CD4-positive, alpha-beta memory T cell (primary cell): ENCODE measurements around the gene RAMP1. TPM values are rescaled to one million over a fixed set of nuclear protein-coding genes. Genes with fewer than 3 reads are reported as not detected.
A peak's percentile ranks its signal among the peaks of the same experiment; 100 is the strongest.
"Not testable (repeated sequence)": the region's sequence is repeated elsewhere in the genome, so short reads cannot be mapped to it uniquely, and the experiment has no call there.

Source experiments
- CTCF ChIA-PET: fragments of 350-600 bp; sonication (Branson Sonifier 250); formaldehyde crosslinking; loops from one replicate; lab custom pipeline; 2021; ENCODE audit warnings: inconsistent platforms; ENCODE audit not compliant: partially characterized antibody; lab: Charles Lee
- POLR2A ChIA-PET: fragments of 350-600 bp; sonication (Branson Sonifier 250); formaldehyde crosslinking; loops from one replicate; lab custom pipeline; 2021; ENCODE audit not compliant: partially characterized antibody; lab: Charles Lee
- DNase-seq, 5 donors: peaks; one replicate each; pipeline versions ENCODE4 v3.0.0 to v3.0.0-alpha.2; 2020 to 2022; ENCODE audit warnings: mixed read lengths in 1 of 5
- H3K27ac ChIP-seq: one replicate; pipeline ENCODE4 v1.7.0; 2013; ENCODE audit warnings: low read depth, low read length
- H3K27me3 ChIP-seq: 2 replicates; pipeline ENCODE4 v1.7.0; 2013; ENCODE audit warnings: mild to moderate bottlenecking, low read length, moderate library complexity; ENCODE audit not compliant: insufficient read depth
- H3K36me3 ChIP-seq: 2 replicates; pipeline ENCODE4 v1.7.0; 2013; ENCODE audit warnings: mild to moderate bottlenecking, low read length, moderate library complexity; ENCODE audit not compliant: insufficient read depth
- H3K4me1 ChIP-seq: 2 replicates; pipeline ENCODE4 v1.7.0; 2013; ENCODE audit warnings: mild to moderate bottlenecking, low read length, moderate library complexity; ENCODE audit not compliant: insufficient read depth
- H3K4me3 ChIP-seq, 2 donors: one replicate each; pipeline ENCODE4 v1.7.0; 2013; ENCODE audit warnings: low read length in 2 of 2, mild to moderate bottlenecking in 1 of 2
- H3K9me3 ChIP-seq, 2 donors: one replicate each; pipeline ENCODE4 v1.7.0; 2013; ENCODE audit warnings: low read length in 2 of 2, control low read depth in 1 of 2; ENCODE audit not compliant: control insufficient read depth in 1 of 2
- H3K27ac Mint-ChIP-seq, 7 donors: one replicate each; pipeline ENCODE4 v1.8.0; 2020 to 2021; ENCODE audit warnings: mixed read lengths in 7 of 7, mild to moderate bottlenecking in 6 of 7, inconsistent platforms in 3 of 7, moderate library complexity in 3 of 7
- H3K27me3 Mint-ChIP-seq, 2 donors: one replicate each; pipeline ENCODE4 v1.8.0; 2020 to 2021; ENCODE audit warnings: mixed read lengths in 2 of 2
- H3K36me3 Mint-ChIP-seq, 2 donors: one replicate each; pipeline ENCODE4 v1.8.0; 2020 to 2021; ENCODE audit warnings: mixed read lengths in 2 of 2, inconsistent platforms in 1 of 2, mild to moderate bottlenecking in 1 of 2
- H3K4me1 Mint-ChIP-seq, 4 donors: one replicate each; pipeline ENCODE4 v1.8.0; 2020 to 2021; ENCODE audit warnings: mixed read lengths in 4 of 4, mild to moderate bottlenecking in 1 of 4
- H3K4me3 Mint-ChIP-seq, 8 donors: one replicate each; pipeline ENCODE4 v1.8.0; 2020 to 2021; ENCODE audit warnings: mixed read lengths in 8 of 8, mild to moderate bottlenecking in 7 of 8, moderate library complexity in 6 of 8, inconsistent platforms in 3 of 8
- H3K9me3 Mint-ChIP-seq, 8 donors: one replicate each; pipeline ENCODE4 v1.8.0; 2020 to 2021; ENCODE audit warnings: mixed read lengths in 8 of 8, mild to moderate bottlenecking in 5 of 8, inconsistent platforms in 3 of 8, moderate library complexity in 1 of 8
- intact Hi-C: fragments of 100-400 bp; cut with micrococcal nuclease; formaldehyde crosslinking; loops from one replicate; pipeline ENCODE4 v1.15.1; 2023
- polyA plus RNA-seq, 2 donors: library from polyadenylated mRNA; unstranded; fragments of 300-500 nt; fragmentation: Illumina TruSeq; gene quantifications; one replicate each; pipeline ENCODE4 v1.2.3, GENCODE V29; 2021
- total RNA-seq, 2 experiments: library from RNA; stranded (reverse); gene quantifications; one replicate each; pipeline ENCODE4 v1.2.3, GENCODE V29; 2021

Gene RAMP1
- total and polyA plus RNA-seq, 4 experiments from 2014 or later, result 1.3 to 10.8 TPM; not detected in 2

GRCh38 chr2:237867465-237867864 is 8.0 kb downstream of the RAMP1 start:
- Mint-ChIP-seq H3K4me3 (no peak overlapping the region), H3K4me1 (peaks cover 7 to 14% (median 11%) of the 10 kb centered on the region in 4 donors), H3K36me3 (no peaks in the 10 kb centered on the region), H3K27me3 (peaks cover 13 to 19% of the 10 kb centered on the region in 2 donors), H3K9me3 (no peaks in the 10 kb centered on the region), H3K27ac (no peak overlapping the region)
- no peak overlapping the region for H3K27ac ChIP-seq
- no peak for DNase-seq
- H3K9me3 ChIP-seq, result no peaks in the 10 kb centered on the region
- POLR2A ChIA-PET, result no interaction called here
- H3K36me3 ChIP-seq, result no peaks in the 10 kb centered on the region
- intact Hi-C loops, result no loop called here
- no peak overlapping the region for H3K4me3 ChIP-seq
- no peaks in the 10 kb centered on the region for H3K4me1 ChIP-seq
- CTCF ChIA-PET, result interaction anchor here (0.6 kb wide), 1 partner anchor 457 kb away, joined by 3 read pairs; no protein-coding TSS in a partner anchor
- no peaks in the 10 kb centered on the region for H3K27me3 ChIP-seq

GRCh38 chr2:237868074-237868473 is 8.7 kb downstream of the RAMP1 start:
- H3K27me3 ChIP-seq, POLR2A ChIA-PET, H3K36me3 Mint-ChIP-seq, H3K27ac ChIP-seq, H3K4me3 Mint-ChIP-seq, H3K36me3 ChIP-seq, intact Hi-C loops, DNase-seq, CTCF ChIA-PET, H3K4me1 ChIP-seq, H3K9me3 Mint-ChIP-seq, H3K4me3 ChIP-seq, H3K9me3 ChIP-seq: not testable (repeated sequence)
- H3K4me1 Mint-ChIP-seq, result peaks cover 7 to 14% (median 11%) of the 10 kb centered on the region in 4 donors
- H3K27me3 Mint-ChIP-seq, result peaks cover 9 to 19% of the 10 kb centered on the region in 2 donors
- H3K27ac Mint-ChIP-seq, result peak overlapping the region in 1 of 7 donors; percentile 53

- no peaks in the 10 kb centered on the region for H3K4me1 ChIP-seq
- Mint-ChIP-seq H3K36me3 (no peaks in the 10 kb centered on the region), H3K4me3 (peak overlapping the region in 5 of 8 donors; percentile 6 to 79 (median 47)), H3K4me1 (peaks cover 7 to 20% (median 12%) of the 10 kb centered on the region in 4 donors), H3K9me3 (no peaks in the 10 kb centered on the region), H3K27me3 (peaks cover 9 to 21% of the 10 kb centered on the region in 2 donors), H3K27ac (peak overlapping the region in 1 of 7 donors; percentile 62)
- no peak for DNase-seq
- no peaks in the 10 kb centered on the region for H3K27me3 ChIP-seq
- H3K9me3 ChIP-seq, result no peaks in the 10 kb centered on the region
- no peaks in the 10 kb centered on the region for H3K36me3 ChIP-seq
- ChIA-PET CTCF (no interaction called here), POLR2A (no interaction called here)
- intact Hi-C loops, result no loop called here
- no peak overlapping the region for H3K4me3 ChIP-seq
- no peak overlapping the region for H3K27ac ChIP-seq
Observed at GRCh38 chr2:237868631-237869342, 9.4 kb downstream of the RAMP1 start.

- Histone ChIP-seq H3K27ac (no peak overlapping the region), H3K36me3 (no peaks in the 10 kb centered on the region), H3K9me3 (no peaks in the 10 kb centered on the region), H3K4me3 (no peak overlapping the region), H3K4me1 (no peaks in the 10 kb centered on the region), H3K27me3 (no peaks in the 10 kb centered on the region)
- DNase-seq, result no peak
- Mint-ChIP-seq H3K36me3 (no peaks in the 10 kb centered on the region), H3K4me1 (peaks cover 7 to 21% (median 13%) of the 10 kb centered on the region in 4 donors), H3K27me3 (peaks cover 11 to 21% of the 10 kb centered on the region in 2 donors), H3K9me3 (no peaks in the 10 kb centered on the region), H3K4me3 (peak overlapping the region in 3 of 8 donors; percentile 71 to 79 (median 72)), H3K27ac (no peak overlapping the region)
- POLR2A ChIA-PET, result no interaction called here
- CTCF ChIA-PET, result no interaction called here
- intact Hi-C loops, result no loop called here
Observed at GRCh38 chr2:237869343-237870102, 10.1 kb downstream of the RAMP1 start.

GRCh38 chr2:237870126-237870525 is 10.7 kb downstream of the RAMP1 start:
- intact Hi-C loops, result no loop called here
- no peaks in the 10 kb centered on the region for H3K4me1 ChIP-seq
- H3K4me1 Mint-ChIP-seq, result peaks cover 7 to 21% (median 13%) of the 10 kb centered on the region in 4 donors
- no peaks in the 10 kb centered on the region for H3K27me3 ChIP-seq
- CTCF ChIA-PET, result no interaction called here
- POLR2A ChIA-PET, result no interaction called here
- no peak overlapping the region for H3K27ac ChIP-seq
- no peak overlapping the region for H3K4me3 Mint-ChIP-seq
- DNase-seq, result no peak
- no peak overlapping the region for H3K4me3 ChIP-seq
- H3K27me3 Mint-ChIP-seq, result peaks cover 13 to 21% of the 10 kb centered on the region in 2 donors
- no peaks in the 10 kb centered on the region for H3K9me3 ChIP-seq
- no peaks in the 10 kb centered on the region for H3K9me3 Mint-ChIP-seq
- no peaks in the 10 kb centered on the region for H3K36me3 ChIP-seq
- no peaks in the 10 kb centered on the region for H3K36me3 Mint-ChIP-seq
- no peak overlapping the region for H3K27ac Mint-ChIP-seq

GRCh38 chr2:237870754-237871651 is 11.6 kb downstream of the RAMP1 start:
- H3K4me1 Mint-ChIP-seq, result peaks cover 7 to 21% (median 13%) of the 10 kb centered on the region in 4 donors
- H3K27ac Mint-ChIP-seq, result no peak overlapping the region
- H3K27ac ChIP-seq, result no peak overlapping the region
- ChIA-PET CTCF (no interaction called here), POLR2A (no interaction called here)
- no peaks in the 10 kb centered on the region for H3K4me1 ChIP-seq
- no peaks in the 10 kb centered on the region for H3K36me3 ChIP-seq
- H3K4me3 ChIP-seq, result no peak overlapping the region
- DNase-seq, result no peak
- no peak overlapping the region for H3K4me3 Mint-ChIP-seq
- H3K27me3 ChIP-seq, result no peaks in the 10 kb centered on the region
- H3K9me3 ChIP-seq, result no peaks in the 10 kb centered on the region
- intact Hi-C loops, result no loop called here
- peaks cover 13 to 21% of the 10 kb centered on the region in 2 donors for H3K27me3 Mint-ChIP-seq
- no peaks in the 10 kb centered on the region for H3K9me3 Mint-ChIP-seq
- H3K36me3 Mint-ChIP-seq, result no peaks in the 10 kb centered on the region
